ENCODE data around the gene ESYT1.
"Not testable (repeated sequence)": the region's sequence is repeated elsewhere in the genome, so short reads cannot be mapped to it uniquely, and the experiment has no call there.

Gene ESYT1

GRCh38 chr12:56154246-56154771 lies 26.2 kb downstream of the ESYT1 start:
- DNase-seq (ENCODE audit: insufficient read length, low spot score), result no peak
- FAIRE-seq, result no peak

- FAIRE-seq (no peak), DNase-seq (ENCODE audit: insufficient read length, low spot score) (no peak)
These were observed 26.8 kb downstream of the ESYT1 start for GRCh38 chr12:56154818-56155217.

- FAIRE-seq (no peak), DNase-seq (ENCODE audit: insufficient read length, low spot score) (no peak)
These were observed 27.3 kb downstream of the ESYT1 start for GRCh38 chr12:56155256-56155845.

- not testable (repeated sequence) for FAIRE-seq; DNase-seq (ENCODE audit: insufficient read length, low spot score)
These were observed 28.6 kb downstream of the ESYT1 start for GRCh38 chr12:56156464-56157200.

GRCh38 chr12:56157201-56158028 lies 29.3 kb downstream of the ESYT1 start:
- no peak for FAIRE-seq
- DNase-seq (ENCODE audit: insufficient read length, low spot score), result peak; percentile 52

GRCh38 chr12:56158029-56158925 lies 30.2 kb downstream of the ESYT1 start, which contains the start of gene MYL6:
Gene MYL6, plus strand, starts transcription at chr12:56158359. Its CDS starts 43 bp downstream, at chr12:56158402.
- DNase-seq (ENCODE audit: insufficient read length, low spot score) (peak; percentile 82), FAIRE-seq (peak; percentile 96)

GRCh38 chr12:56158926-56159461 lies 30.9 kb downstream of the ESYT1 start:
- peak; percentile 4 for FAIRE-seq
- no peak for DNase-seq (ENCODE audit: insufficient read length, low spot score)

- DNase-seq (ENCODE audit: insufficient read length, low spot score) (no peak), FAIRE-seq (no peak)
These were observed 31.6 kb downstream of the ESYT1 start for GRCh38 chr12:56159482-56160192.

- FAIRE-seq (no peak), DNase-seq (ENCODE audit: insufficient read length, low spot score) (no peak)
These were observed 32.2 kb downstream of the ESYT1 start for GRCh38 chr12:56160193-56160763.

- FAIRE-seq (no peak), DNase-seq (ENCODE audit: insufficient read length, low spot score) (no peak)
These were observed 33.0 kb downstream of the ESYT1 start for GRCh38 chr12:56160894-56161689.

GRCh38 chr12:56161690-56162351 lies 33.8 kb downstream of the ESYT1 start:
- DNase-seq (ENCODE audit: insufficient read length, low spot score) (no peak), FAIRE-seq (no peak)

- no peak for FAIRE-seq
- DNase-seq (ENCODE audit: insufficient read length, low spot score), result no peak
These were observed 34.6 kb downstream of the ESYT1 start for GRCh38 chr12:56162468-56163290.

- DNase-seq (ENCODE audit: insufficient read length, low spot score), result no peak
- FAIRE-seq, result no peak
These were observed 35.7 kb downstream of the ESYT1 start for GRCh38 chr12:56163533-56164344.

- DNase-seq (ENCODE audit: insufficient read length, low spot score) (no peak), FAIRE-seq (no peak)
These were observed 36.3 kb downstream of the ESYT1 start for GRCh38 chr12:56164345-56164729.

- DNase-seq (ENCODE audit: insufficient read length, low spot score) (no peak), FAIRE-seq (no peak)
These were observed 37.3 kb downstream of the ESYT1 start for GRCh38 chr12:56165369-56165768.

GRCh38 chr12:56169229-56169759 lies 41.2 kb downstream of the ESYT1 start:
- no peak for DNase-seq (ENCODE audit: insufficient read length, low spot score)
- no peak for FAIRE-seq

All from GM19239 (cell line).